ENCODE data around the gene USP22.

The USP22 gene

GRCh38 chr17:21021208-21021803 lies 21.5 kb downstream of the USP22 start:
- no peak for DNase-seq (ENCODE audit: low read depth in 4 of 4, low spot score in 1 of 4)

GRCh38 chr17:21020622-21021021 lies 22.2 kb downstream of the USP22 start:
- no peak for DNase-seq (ENCODE audit: low read depth in 4 of 4, low spot score in 1 of 4)

- no peak for DNase-seq (ENCODE audit: low read depth in 4 of 4, low spot score in 1 of 4)
These were observed 22.7 kb downstream of the USP22 start for GRCh38 chr17:21019976-21020586.

GRCh38 chr17:21018894-21019293 lies 23.9 kb downstream of the USP22 start:
- no peak for DNase-seq (ENCODE audit: low read depth in 4 of 4, low spot score in 1 of 4)

- no peak for DNase-seq (ENCODE audit: low read depth in 4 of 4, low spot score in 1 of 4)
These were observed 24.9 kb downstream of the USP22 start for GRCh38 chr17:21017861-21018260.

GRCh38 chr17:21017256-21017655 lies 25.6 kb downstream of the USP22 start:
- no peak for DNase-seq (ENCODE audit: low read depth in 4 of 4, low spot score in 1 of 4)

- DNase-seq (ENCODE audit: low read depth in 4 of 4, low spot score in 1 of 4), result no peak
These were observed 26.0 kb downstream of the USP22 start for GRCh38 chr17:21016826-21017225.

- no peak for DNase-seq (ENCODE audit: low read depth in 4 of 4, low spot score in 1 of 4)
These were observed 27.2 kb downstream of the USP22 start for GRCh38 chr17:21015564-21015963.

GRCh38 chr17:21014498-21014897 lies 28.3 kb downstream of the USP22 start:
- DNase-seq (ENCODE audit: low read depth in 4 of 4, low spot score in 1 of 4), result no peak

GRCh38 chr17:21013983-21014382 lies 28.8 kb downstream of the USP22 start:
- DNase-seq (ENCODE audit: low read depth in 4 of 4, low spot score in 1 of 4), result no peak

GRCh38 chr17:21012736-21013135 lies 30.1 kb downstream of the USP22 start:
- DNase-seq (ENCODE audit: low read depth in 4 of 4, low spot score in 1 of 4), result no peak

- no peak for DNase-seq (ENCODE audit: low read depth in 4 of 4, low spot score in 1 of 4)
These were observed 31.9 kb downstream of the USP22 start for GRCh38 chr17:21010705-21011596.

GRCh38 chr17:21008992-21009671 lies 33.7 kb downstream of the USP22 start:
- no peak for DNase-seq (ENCODE audit: low read depth in 4 of 4, low spot score in 1 of 4)

GRCh38 chr17:21008160-21008915 lies 34.5 kb downstream of the USP22 start:
- no peak for DNase-seq (ENCODE audit: low read depth in 4 of 4, low spot score in 1 of 4)

- DNase-seq (ENCODE audit: low read depth in 4 of 4, low spot score in 1 of 4), result no peak
These were observed 35.2 kb downstream of the USP22 start for GRCh38 chr17:21007646-21008045.

- no peak for DNase-seq (ENCODE audit: low read depth in 4 of 4, low spot score in 1 of 4)
These were observed 37.0 kb downstream of the USP22 start for GRCh38 chr17:21005803-21006202.

GRCh38 chr17:21005367-21005766 lies 37.4 kb downstream of the USP22 start:
- no peak for DNase-seq (ENCODE audit: low read depth in 4 of 4, low spot score in 1 of 4)

GRCh38 chr17:21004016-21004930 lies 38.5 kb downstream of the USP22 start:
- DNase-seq (ENCODE audit: low read depth in 4 of 4, low spot score in 1 of 4), result no peak

- no peak for DNase-seq (ENCODE audit: low read depth in 4 of 4, low spot score in 1 of 4)
These were observed 39.7 kb downstream of the USP22 start for GRCh38 chr17:21003007-21003621.

Data from stimulated activated CD4-positive, alpha-beta T cell treated with anti-CD3 and anti-CD28 coated beads, Interleukin-1b, Interleukin-23, amount 100 ng/mL, for 24 hours (primary cell).